RPMI7951 (cell line): ENCODE measurements around the gene MTSS2. TPM values are rescaled to one million over a fixed set of nuclear protein-coding genes. Genes with fewer than 3 reads are reported as not detected.

Experiments
- DNase-seq: peaks from one replicate; pipeline ENCODE4 v3.0.0-alpha.2; 2012; ENCODE audit warnings: low read depth
- total RNA-seq: library from RNA; depleted of rRNA; stranded (reverse); fragments of >200 nt; shearing (Covaris generic); gene quantifications from 2 replicates; pipeline ENCODE4 v1.2.3, GENCODE V29; 2014

MTSS2 gene
- total RNA-seq, 1 experiment from 2014 or later = 22.1 TPM

DNA sequence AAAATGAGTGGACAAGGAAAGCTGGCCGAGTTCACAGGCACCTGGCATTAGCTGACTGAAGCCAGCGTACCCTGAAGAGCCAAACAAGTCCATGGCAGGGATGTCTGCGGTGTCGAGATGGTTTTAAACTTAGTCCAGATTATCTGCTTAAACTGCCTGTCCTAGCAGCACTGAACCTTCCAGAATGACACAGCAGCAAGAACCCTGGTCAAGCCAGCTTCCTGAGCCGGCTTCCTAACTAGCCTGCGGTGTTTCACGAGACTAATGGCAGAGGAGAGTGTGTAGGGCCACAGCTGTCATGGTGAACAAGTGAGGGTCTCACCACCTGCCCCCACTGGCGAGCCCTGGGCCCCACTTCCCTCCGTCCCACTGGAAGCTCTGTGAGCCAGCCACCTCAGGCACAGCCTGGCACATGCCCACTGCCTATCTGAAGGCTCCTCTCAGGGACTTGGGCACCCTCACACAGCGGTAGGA lies 28.8 kb upstream of the MTSS2 start:
- peak; percentile 31 for DNase-seq

DNA sequence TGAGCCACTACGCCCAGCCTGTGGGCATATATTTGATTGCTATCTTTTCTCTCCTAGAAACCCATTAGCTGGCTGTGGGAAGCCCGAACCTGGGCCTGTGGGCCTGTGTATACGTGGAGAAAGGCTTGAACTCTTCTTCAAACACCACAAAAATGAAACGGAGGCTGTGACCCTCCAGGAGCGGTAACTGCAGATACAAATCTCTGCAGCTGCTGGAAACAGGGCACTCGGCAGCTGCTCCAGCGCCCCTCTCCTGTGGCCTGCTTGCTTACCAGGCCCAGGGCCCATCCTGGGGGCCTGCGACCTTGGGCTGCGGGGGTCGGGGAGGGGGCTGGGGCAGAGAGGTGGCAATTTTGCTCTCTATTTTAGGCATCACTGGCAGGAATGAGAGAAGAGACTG lies 28.0 kb upstream of the MTSS2 start:
- DNase-seq = peak; percentile 39

DNA sequence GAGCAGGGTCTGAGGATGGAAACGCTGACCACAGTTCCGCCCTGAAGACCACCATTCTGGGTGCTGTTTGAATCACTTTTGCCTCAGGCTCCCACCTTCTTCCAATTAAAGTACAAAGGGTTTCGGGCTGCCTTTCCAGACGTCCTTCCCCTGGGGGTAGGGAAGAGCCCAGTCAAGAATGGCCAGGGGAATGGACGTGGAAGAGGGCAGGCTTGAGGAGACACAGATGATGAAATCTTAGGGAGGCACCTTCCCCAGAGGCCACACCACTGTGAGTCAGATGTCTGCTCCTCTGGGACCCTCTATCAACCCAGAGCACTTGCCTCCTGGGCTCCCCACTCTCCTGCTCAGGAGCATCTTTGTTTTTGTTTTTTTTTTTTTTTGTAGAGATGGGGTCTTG lies 27.5 kb upstream of the MTSS2 start:
- peak; percentile 76 for DNase-seq

DNA sequence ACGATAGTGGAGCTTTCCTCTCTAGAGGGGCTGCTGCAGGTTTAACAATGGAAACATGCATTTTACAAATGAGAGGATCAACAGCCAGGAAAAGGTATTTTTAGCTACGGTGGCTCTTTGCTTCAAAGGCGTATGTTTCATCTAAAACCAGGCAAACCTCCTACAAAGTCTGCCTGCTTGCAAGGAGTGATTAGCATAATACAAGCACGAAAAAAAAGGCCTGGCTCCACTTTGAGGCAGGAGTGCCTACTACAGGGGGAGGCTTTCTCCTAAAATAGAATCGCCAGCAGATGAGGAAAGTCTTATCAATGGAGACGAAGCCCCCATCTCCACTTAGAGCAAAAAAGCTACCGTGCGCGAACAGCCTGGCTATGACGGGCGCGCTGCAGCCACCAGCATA lies 27.1 kb upstream of the MTSS2 start:
- no peak for DNase-seq

DNA sequence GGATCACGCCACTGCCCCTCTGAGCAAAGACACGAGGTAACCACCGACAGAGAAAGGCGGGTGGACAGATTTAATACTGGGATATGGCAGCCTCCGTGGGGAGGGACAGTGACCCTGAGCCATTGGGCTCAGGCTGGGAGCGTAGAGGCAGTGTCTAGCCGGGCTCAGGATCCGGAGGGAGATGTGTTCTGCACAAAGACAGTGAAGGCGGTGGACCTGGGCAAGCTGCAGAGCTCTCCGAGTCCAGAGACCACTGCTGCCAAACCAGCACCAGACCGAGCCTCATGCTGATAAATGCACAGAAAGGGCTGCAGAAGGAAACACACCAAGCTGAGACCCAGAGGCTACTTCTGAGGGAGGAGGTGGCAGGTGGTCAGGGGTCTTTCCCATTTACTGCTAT lies 26.5 kb upstream of the MTSS2 start:
- DNase-seq = no peak

DNA sequence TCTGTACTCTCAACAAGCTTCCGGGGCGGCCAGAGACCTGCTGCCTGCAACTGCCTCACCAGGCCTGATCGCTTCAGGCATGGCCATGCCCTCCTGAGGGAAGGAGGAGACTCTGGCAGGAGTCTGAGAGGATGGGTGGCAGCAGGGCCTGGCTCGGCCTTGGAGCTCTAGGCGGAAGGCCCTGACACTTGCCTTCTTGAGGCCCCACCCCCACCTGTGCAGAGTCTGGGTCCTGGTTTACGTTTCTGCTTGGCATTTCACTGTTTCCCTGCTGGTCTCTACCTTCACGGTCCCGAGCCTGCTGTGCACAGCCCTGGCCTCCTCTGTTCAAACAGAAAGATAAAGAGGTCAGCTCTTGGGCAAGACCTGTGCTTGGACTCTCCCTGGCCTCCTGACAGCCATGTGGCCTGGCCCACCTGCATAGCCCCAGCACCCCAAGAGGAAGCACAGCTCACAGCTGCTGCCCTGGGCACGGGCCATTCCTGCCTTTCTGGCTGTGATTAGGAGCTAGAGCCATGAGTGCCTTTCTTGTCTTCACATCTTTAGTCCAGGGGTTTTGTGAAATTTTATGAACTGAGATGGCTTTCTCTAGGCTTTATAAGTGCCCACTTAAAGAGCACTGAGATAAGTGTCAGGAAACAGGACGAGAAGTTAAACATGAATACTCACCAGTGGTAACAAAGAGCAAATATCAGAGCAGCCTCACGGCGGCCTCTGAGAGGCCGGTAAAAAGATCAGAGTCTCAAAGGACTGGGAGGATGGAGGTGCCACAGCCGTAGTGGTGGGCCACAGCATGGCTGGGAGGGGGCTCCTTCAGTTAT lies 25.6 kb upstream of the MTSS2 start:
- no peak for DNase-seq

DNA sequence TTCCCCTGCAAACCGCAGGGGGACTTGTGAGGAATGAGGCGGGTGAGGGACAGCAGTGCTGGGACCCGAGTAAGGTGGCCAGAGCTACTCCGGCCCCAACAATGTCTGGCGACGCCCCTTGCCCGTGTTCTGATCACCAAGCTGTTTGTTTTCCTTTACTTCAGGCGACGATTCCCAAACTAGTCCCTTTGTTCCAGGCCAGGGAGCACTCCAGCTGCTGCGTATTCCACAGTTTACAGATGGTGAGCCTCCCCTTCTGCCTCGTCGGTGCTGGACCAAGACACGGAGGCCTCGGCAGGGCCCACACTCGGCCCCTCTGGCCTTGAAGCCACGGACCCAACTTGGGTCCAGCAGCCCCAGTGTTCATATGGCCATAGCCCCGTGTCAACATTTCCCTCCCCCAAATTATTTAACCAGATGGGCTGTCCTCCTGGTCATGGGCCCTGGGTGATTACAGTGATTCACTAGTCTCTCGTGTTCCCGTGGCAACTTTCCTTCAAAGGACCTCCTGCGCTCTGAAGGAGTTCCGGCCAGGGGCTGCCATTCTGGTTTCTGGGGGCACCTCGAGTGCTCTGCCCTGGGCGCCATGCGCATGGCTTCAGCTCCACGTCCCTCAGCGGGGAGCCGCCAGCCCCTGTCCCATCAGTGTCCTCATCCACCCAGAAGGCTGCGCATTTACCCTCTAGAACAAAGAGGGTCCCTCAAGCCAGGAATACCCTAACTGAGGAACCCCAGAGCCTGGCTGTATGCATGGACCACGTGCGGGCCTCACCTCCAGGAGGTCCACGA lies 24.8 kb upstream of the MTSS2 start:
- no peak for DNase-seq

DNA sequence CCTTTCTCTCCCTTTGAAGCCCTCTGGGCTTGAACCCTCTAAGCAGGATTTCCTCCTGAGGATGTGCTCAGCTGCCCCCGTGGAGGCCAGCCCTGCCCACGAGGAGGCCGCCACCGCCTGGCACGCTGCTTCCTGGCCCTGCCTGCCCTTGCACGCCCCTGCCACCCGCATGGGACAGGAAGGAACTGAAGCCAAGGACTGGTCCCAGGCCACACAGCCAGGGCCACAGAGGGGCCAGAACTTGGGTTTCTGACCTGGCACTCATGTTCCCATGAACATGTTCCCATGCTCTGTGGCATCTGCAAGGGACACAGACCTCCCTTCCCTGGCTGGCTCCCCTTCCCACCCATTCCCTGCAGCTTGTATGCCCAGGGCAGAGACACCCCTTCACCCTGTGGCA lies 24.1 kb upstream of the MTSS2 start:
- DNase-seq = no peak

DNA sequence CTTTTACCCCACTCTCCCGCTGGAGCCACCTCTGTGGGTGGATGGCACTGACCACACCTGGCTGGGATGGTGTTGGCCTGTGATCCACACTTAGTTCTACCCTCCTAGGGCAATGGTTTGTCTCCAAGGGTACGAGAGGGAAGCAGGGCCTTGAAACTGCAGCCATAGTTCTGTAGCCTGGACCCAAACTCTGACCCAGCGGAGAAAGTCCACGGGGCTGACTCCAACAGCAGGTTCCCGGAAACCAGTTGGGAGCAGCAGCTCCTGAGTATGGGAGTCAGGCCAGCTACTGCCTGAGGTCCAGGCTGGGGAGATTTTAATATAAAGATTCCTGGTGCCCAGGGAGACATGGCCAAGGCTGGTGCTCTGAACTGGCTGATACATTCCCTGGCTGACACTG lies 23.6 kb upstream of the MTSS2 start:
- DNase-seq = no peak

DNA sequence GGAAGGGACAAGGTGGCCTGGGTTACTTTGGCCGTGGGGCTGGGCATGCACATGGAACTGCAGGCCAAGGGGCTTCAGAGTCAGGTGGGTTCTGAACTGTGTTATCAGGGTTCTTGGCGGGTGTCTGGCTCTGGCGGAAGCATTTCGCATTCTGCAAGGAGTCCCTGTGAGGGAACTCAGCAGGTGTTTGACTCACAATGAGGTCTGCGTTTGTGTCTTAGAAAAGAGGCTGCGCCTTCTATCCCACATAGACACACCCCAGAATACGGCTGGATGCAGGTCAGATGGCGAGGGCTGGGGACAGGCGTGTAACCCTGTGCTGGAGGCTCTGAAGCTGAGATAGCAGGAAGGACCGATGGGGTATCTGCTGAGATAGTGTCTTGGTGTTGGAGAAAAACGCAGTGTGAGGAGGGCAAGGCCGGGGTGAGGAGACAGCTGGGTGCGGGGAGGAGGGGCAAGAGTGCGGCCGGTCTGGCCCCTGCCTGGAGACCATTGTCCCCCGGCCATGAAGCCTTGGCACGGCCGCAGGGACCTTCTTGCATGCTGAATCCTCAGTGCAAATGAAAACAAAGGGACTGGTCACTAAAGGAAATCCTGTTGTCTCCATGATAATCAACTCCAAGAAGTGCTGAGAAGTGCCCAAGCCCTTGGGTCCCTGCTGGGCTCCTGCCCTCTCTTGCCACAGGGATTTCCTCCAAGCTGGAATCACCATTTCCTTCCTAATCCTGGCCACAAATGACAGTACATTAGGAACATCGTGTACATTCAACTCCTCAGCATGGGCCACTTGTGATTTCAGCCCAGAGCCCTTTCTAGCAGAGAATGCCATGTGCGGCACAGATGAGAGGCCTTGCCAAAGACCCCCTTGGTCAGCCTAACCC lies 22.8 kb upstream of the MTSS2 start:
- DNase-seq = no peak

DNA sequence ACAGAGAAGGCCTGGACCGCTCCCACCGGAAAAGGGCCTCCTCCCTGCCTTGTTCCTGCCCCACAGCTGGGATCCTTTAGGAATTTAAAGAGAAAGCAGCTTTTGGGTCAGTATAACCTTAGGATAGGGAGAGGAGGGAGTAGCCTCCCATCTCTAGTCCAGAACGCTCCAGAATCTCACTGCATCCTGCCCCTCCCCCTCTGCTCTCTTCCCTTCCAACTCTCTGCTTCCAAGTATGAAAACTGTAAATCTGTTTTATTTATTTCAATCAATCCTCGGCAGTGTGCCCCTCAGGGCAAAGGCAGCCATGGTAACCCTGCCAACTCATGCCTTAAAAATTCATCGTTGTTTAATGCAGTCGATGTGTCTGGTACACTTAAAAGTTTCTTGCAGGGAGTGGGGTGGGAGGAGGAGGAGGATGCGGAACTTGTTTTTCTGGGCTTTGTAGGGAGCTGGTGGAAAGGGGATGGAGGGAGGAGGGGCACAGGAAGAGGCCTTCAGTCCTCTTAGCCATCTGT lies 21.2 kb upstream of the MTSS2 start:
- DNase-seq = peak; percentile 93

DNA sequence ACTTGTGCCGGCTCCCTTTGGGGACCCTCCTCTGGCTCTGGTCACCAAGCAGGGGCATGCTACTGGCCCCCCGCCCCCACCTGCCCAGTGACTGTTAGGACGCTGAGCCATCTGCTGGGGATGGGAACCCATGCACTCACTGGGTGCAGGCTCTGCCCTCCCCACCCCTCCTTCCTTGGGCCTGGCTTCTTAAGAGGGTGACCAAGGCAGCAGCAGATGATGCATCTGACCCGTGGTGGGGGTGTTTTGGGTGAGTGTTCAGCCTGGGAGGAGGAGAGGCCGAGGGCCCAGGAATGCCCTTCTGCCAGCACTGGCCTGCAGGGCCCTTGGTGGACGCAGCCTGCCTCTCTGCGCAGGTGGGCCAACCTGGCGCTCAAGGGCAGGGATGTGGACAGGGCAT lies 19.2 kb upstream of the MTSS2 start:
- no peak for DNase-seq

DNA sequence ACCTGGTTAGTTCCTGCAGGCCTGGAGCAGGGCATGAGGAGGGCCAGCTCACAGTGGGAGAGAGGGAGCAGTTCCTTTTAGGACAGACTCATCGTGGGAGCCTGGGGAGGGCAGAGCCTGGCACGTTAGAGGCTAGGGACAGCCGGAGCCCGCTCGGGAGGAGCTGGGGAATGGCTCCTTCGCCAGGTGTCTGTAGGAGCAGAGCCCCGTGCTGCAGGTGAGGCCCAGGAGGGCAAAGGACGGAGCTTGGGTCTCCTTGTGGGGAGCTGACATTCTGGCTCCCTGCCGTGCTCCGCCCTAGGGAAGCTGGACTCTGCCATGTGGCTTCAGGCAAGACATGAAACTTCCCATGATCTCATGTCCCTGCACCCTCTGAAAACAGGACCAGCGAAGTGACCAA lies 18.7 kb upstream of the MTSS2 start:
- DNase-seq = no peak

DNA sequence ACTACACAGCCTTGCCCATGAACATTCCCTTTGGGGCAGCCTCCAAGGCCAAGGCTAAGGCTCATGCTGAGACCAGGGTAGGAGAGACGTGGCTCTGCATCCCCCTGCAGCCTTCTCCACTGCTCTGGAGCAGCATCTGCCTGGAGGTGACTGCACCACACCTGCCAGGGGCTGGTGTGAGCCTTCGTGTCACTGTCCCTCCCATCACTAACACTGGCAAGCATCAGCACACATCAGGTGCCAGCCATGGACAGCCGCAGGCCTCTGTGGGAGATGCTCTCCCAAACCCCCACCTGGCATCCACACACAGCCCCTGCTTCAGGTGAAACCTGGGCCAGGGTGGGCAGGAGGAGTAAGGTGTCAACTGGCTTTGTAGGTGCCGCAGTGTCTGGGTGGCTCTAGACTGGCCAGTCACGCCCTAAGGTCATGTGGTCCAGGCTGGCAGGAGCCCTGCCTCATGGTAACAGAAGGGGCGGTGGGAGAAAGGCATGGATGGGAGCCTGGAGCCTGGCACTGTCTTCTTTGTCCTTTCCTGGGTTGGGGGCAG lies 18.1 kb upstream of the MTSS2 start:
- no peak for DNase-seq

DNA sequence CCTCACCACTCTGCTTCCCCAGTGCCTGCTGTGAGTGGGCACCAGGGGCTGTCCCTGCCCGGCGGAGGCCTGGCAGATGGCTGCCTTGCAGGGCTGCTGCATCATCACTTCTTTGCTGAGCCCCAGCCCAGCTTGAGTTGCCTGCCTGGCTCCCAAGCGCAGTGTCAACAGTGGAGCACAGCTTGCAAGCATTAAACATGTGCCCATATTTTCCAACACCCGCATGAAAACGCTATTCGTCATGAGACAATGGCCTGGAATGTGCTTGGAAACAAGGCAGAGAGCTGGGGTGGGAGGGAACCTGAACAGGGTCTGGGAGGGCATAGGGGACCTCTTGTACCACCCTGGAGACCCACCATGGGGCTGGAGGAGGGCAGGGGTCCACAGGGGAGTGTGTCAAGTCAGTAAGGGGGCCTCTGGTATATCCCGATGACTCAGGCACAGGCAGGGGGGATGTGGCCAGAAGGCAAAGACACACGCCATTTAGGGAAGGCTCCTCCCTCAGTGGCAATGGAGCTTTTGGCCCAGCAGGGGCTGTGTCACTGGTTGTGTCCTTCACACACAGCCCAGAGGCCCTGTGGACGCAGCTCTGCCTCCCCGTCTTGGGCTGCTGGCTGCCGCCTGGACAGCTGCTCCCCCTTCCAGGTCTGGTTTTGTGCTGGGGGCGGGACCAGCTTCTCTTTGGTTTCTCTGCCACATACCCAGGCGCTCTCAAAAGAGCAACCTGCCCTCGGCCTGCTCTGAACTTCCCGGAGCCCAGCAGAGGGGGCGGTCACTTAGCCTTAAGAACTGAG lies 17.4 kb upstream of the MTSS2 start:
- peak; percentile 94 for DNase-seq

DNA sequence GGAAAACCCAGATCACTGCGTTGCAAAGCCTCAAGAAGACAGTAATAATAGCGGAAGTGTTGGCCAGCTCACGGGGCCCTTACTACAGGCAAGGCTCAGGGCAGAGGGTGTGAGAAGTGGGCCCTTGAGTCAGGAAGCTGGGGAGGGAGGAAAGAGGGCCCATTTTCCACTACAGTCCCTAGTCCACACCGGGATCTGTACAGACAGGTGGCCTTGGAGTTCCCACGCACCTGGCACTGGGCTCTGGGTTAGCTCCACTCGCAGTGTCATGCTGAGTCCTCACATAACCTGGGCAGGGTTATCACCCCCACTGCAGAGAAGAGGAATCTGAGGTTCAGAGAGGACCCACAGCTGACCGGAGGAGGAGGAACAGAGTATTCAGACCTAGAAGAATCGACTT lies 16.8 kb upstream of the MTSS2 start:
- no peak for DNase-seq

DNA sequence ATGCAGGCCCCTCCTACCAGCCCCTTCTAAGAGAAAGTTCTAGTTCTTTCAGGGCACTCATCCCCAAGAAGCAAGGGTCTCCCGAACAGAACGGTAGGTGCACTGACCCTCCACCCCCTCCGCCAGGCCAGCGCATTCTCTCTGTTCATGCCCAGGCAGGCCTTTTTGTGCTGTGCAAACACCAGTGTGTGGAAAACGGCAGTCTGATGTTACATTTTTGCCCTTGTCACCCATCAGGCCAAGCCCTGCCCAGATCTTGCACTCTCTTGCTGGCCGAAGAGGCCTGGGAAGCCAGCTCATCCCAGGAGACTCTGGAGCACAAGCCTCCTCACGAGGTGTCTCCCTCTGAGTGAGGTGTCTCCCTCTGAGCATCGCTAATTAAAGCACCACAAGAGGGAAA lies 16.1 kb upstream of the MTSS2 start:
- DNase-seq = no peak

DNA sequence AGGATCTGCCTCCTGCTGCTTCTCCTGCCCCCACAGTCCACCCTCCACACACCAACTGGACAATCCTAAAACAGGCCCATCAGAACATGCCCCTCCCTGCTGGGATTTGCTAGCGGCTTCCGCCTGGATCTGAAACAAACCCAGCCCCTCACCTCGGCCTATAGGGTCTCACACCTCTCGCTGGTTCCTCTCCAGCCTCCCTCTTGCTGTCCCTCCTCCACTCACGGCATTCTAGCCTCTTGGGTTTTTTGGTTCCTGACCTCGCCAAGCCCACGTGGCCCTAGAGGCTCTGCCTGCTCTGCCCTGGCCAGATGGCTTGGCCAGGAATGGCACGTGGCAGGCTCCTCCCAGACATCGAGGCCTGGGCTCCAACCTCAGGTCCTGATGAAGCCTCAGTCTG lies 15.7 kb upstream of the MTSS2 start:
- no peak for DNase-seq

DNA sequence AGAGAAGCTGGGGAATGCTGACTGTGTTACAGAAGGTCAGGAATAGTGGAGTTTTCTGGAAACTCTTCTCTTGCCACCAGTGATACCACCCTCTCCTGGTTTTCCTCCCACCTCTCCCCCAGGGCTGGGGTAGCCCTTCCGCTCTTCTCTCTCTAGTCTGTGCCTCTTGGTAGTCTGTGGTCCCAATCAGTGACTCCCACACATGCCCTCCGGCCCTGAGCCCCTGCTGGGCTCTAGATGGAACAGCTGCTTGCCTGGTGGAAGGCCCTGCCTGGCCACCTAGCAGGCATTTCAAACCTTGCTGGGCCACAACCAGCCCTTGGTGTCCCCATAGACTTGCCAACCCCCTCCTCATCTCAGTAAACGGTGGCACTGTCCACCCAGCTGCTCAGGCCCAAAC lies 15.2 kb upstream of the MTSS2 start:
- no peak for DNase-seq

DNA sequence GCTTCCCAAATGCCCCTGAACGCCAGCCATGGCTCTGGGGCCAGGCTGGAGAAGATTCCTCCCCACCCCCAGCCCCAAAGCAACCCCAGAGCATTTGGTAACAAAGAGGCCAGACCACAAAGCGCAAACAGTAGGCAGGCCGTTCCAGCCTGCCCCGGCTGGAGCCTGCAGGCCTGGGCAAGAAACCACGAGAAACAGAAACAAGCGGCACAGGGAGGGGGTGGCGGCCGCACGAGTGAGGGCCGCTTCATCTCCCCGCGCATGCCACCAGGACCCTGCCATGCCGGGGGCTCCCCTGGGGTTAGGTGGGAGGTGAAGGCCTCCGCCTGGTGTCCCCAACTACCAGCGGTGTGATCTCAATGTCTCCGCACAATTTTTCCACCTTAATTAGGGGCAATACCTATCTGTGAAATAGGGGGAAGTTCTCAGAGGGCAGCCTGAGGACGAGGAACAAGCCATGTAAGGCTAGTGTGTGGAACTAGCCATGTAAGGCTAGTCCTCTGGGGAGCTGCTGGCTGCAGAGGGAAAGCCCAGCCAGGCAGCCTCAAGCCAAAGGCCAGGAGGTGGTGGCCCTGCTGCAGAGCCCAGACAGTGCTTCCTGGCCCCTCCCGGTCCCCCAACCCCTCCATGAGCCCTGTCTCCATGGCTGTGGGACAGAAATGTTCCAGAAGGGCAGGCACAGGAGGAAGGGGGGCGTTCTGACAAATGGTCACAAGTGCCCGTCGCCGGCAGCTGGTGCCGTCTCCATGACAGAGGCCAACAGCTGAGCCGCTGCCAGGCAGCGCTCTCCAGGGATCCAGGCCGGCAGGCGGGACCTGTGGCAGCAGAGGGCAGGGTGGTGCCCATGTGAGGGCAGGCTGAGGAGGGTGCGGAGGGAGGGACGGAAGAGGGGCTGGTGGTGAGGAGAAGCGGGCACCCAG lies 14.5 kb upstream of the MTSS2 start:
- no peak for DNase-seq
